Measurements from ENCODE around the gene ZSCAN16. TPM values are rescaled to one million over a fixed set of nuclear protein-coding genes. Genes with fewer than 3 reads are reported as not detected.

The ZSCAN16 gene
- total and polyA plus RNA-seq, 2 of the 13 experiments (the other 11 are each of a cell fraction or from before 2014, with no cell fraction given): 5.7 to 12.7 TPM

- TF ChIP-seq RERE (CRISPR knock-in tag; IDR thresholded peaks at IDR 0.05; ENCODE audit: low read depth): no peak
- TF ChIP-seq MAFF (IDR thresholded peaks at IDR 0.05; ENCODE audit: low read depth, low read length): no peak
- no peak for TF ChIP-seq CEBPZ (IDR thresholded peaks at IDR 0.05; ENCODE audit: low read length)
- no peak for TF ChIP-seq TSC22D2 (CRISPR knock-in tag; IDR thresholded peaks at IDR 0.05; ENCODE audit: borderline replicate concordance)
- TF ChIP-seq ZNF414 (CRISPR knock-in tag; IDR thresholded peaks at IDR 0.05): 0 out of 2 replicates have a peak, but pooled peaks have one; percentile 31
- TF ChIP-seq ARID4A (CRISPR knock-in tag; IDR thresholded peaks at IDR 0.05; ENCODE audit: borderline replicate concordance): peak; percentile 96
- peak; percentile 50 for TF ChIP-seq MED1 (CRISPR knock-in tag; IDR thresholded peaks at IDR 0.05)
- TF ChIP-seq BRCA1 (CRISPR knock-in tag; IDR thresholded peaks at IDR 0.05): peak; percentile 78; the same call in 1 of the 2 replicates
- TF ChIP-seq ZFAT (CRISPR knock-in tag; conservative IDR thresholded peaks at IDR 0.05): no peak
- peak; percentile 86 for TF ChIP-seq ZMAT3 (CRISPR knock-in tag; conservative IDR thresholded peaks at IDR 0.05)
- TF ChIP-seq SCMH1 (CRISPR knock-in tag; IDR thresholded peaks at IDR 0.05; ENCODE audit: borderline replicate concordance): no peak
- TF ChIP-seq ZNF709 (CRISPR knock-in tag; IDR thresholded peaks at IDR 0.05): no peak; the same call in 1 of the 2 replicates
- peak; percentile 99 for TF ChIP-seq KAT8 (CRISPR knock-in tag; IDR thresholded peaks at IDR 0.05)
- no peak; the same call in 1 of the 2 replicates for TF ChIP-seq GZF1 (CRISPR knock-in tag; IDR thresholded peaks at IDR 0.05)
- TF ChIP-seq ZNF761 (CRISPR knock-in tag; conservative IDR thresholded peaks at IDR 0.05): 0 out of 2 replicates have a peak, but pooled peaks have one; percentile 31
- no peak for TF ChIP-seq KDM1A (CRISPR knock-in tag; IDR thresholded peaks at IDR 0.05)
These were observed at the start of gene ZSCAN16 (continued) for GRCh38 chr6:28124350-28124970.
